Heart left ventricle (tissue), 13 donors: ENCODE data around the gene NEURL3.

Experiments
- CTCF ChIP-seq, 12 donors: fragments of 200-600 bp; sonication (generic) in 4 of 12; IDR thresholded peaks; one replicate each; pipeline versions ENCODE4 v1.5.0 to v1.8.0; 2018 to 2022; ENCODE audit warnings: antibody characterized with exemption in 12 of 12, mild to moderate bottlenecking in 5 of 12
- POLR2A ChIP-seq, 2 donors: fragments of 450-650 bp; IDR thresholded peaks; one replicate each; pipeline ENCODE4 v1.6.1; 2017; ENCODE audit warnings: antibody characterized with exemption in 2 of 2, mild to moderate bottlenecking in 2 of 2, moderate library complexity in 2 of 2
- donor health status: ischemic (EF 13 %, LVEDD 7.1; RV severe dilation, severe dysfunction).
- donor health status: DM: no; HTN: yes; CAD: no.
- donor health status: DM: no; HTN: no; CAD: no.
- donor health status: ischemic (EF 25% LVEDD 6.9; RV normal size, moderate dysfunction).
- donor health status: ischemic (EF 25% LVEDD 5.7; RV mildly dilated, moderate dysfunction).
- donor health status: ischemic (EF 35%, LVEDD 5.7; RV mildly dilated, moderate dysfunction).
- donor health status: nonischemic (EF 11% LVEDD 7.7; RV severe dilation, severe dysfunction).
- donor health status: DM: yes; HTN: yes; CAD: no.
- donor health status: PGD.
- donor health status: ischemic (EF 29% LVEDD 5.4; RV normal size, mild dysfunction).
- donor health status: nonischemic (EF 23%, LVEDD 6.1; RV moderate dilation, normal function).

- no peak for TF ChIP-seq POLR2A (IDR thresholded peaks at IDR 0.05)
- TF ChIP-seq CTCF (IDR thresholded peaks at IDR 0.05), result no peak
Measured at GRCh38 chr2:96532641-96533291, 27.6 kb upstream of the NEURL3 start.
